BLaER1 treated with 17β-estradiol and CSF1 and Interleukin-3, amounts not matched to agents 10 nM and 100 nM (cell line): Measurements from ENCODE around the gene LRRC7.
A peak's percentile ranks its signal among the peaks of the same experiment; 100 is the strongest.

ENCODE experiments used
- H3K27ac ChIP-seq, 11 experiments: shearing (Covaris generic); formaldehyde crosslinking; 2 replicates each; pipeline ENCODE4 v1.8.1; 2022
- H3K27me3 ChIP-seq, 11 experiments: shearing (Covaris generic); formaldehyde crosslinking; 2 replicates each; pipeline ENCODE4 v1.8.1; 2022
- H3K36me3 ChIP-seq, 11 experiments: shearing (Covaris generic); formaldehyde crosslinking; 2 replicates each; pipeline ENCODE4 v1.8.1; 2022
- H3K4me1 ChIP-seq, 10 experiments: shearing (Covaris generic); formaldehyde crosslinking; 2 replicates each; pipeline ENCODE4 v1.8.1; 2022
- H3K4me2 ChIP-seq, 11 experiments: shearing (Covaris generic); formaldehyde crosslinking; 2 replicates each; pipeline ENCODE4 v1.8.1; 2022
- H3K4me3 ChIP-seq, 10 experiments: shearing (Covaris generic); formaldehyde crosslinking; 2 replicates each; pipeline ENCODE4 v1.8.1; 2022
- H3K9ac ChIP-seq, 11 experiments: shearing (Covaris generic); formaldehyde crosslinking; 2 replicates each; pipeline ENCODE4 v1.8.1; 2022
- H3K9me3 ChIP-seq, 11 experiments: shearing (Covaris generic); formaldehyde crosslinking; replicated peaks in 1 of 11; 2 replicates each; pipeline ENCODE4 v1.8.1; 2022
- H4K20me1 ChIP-seq, 11 experiments: shearing (Covaris generic); formaldehyde crosslinking; 2 replicates each; pipeline ENCODE4 v1.8.1; 2022
- Cebpa-rat ChIP-seq, 11 experiments: shearing (Covaris generic); IDR thresholded peaks; 2 replicates each; pipeline ENCODE4 v1.8.1; 2022

Gene LRRC7

GRCh38 chr1:69776555-69776954, 208.8 kb downstream of the LRRC7 start:
- no peak overlapping the region for H3K27ac ChIP-seq
- no peak overlapping the region for H3K9ac ChIP-seq
- H3K4me3 ChIP-seq = no peak overlapping the region
- no peak overlapping the region for H3K4me2 ChIP-seq
- H3K27me3 ChIP-seq = no peaks in the 10 kb centered on the region
- H3K36me3 ChIP-seq = no peaks in the 10 kb centered on the region
- no peaks in the 10 kb centered on the region for H4K20me1 ChIP-seq
- TF ChIP-seq Cebpa-rat (IDR thresholded peaks at IDR 0.05) = no peak
- 0 out of 20 replicates have a peak, but pooled peaks cover 0 to 5% (median 0%) of the 10 kb centered on the region in 10 experiments for H3K4me1 ChIP-seq
- no peaks in the 10 kb centered on the region for H3K9me3 ChIP-seq

GRCh38 chr1:69777423-69777822, 209.7 kb downstream of the LRRC7 start:
- no peak for TF ChIP-seq Cebpa-rat (IDR thresholded peaks at IDR 0.05)
- no peak overlapping the region for H3K27ac ChIP-seq
- H3K36me3 ChIP-seq = no peaks in the 10 kb centered on the region
- no peak overlapping the region for H3K4me3 ChIP-seq
- no peaks in the 10 kb centered on the region for H4K20me1 ChIP-seq
- H3K9ac ChIP-seq = no peak overlapping the region
- H3K27me3 ChIP-seq = no peaks in the 10 kb centered on the region
- 0 out of 20 replicates have a peak, but pooled peaks cover 0 to 5% (median 0%) of the 10 kb centered on the region in 10 experiments for H3K4me1 ChIP-seq
- H3K4me2 ChIP-seq = no peak overlapping the region
- H3K9me3 ChIP-seq = no peaks in the 10 kb centered on the region

- Histone ChIP-seq H3K4me2 (peak overlapping the region in 1 of 11 experiments; percentile 30; a peak in 1 of 22 replicates), H3K4me3 (no peak overlapping the region), H3K9me3 (no peaks in the 10 kb centered on the region)
These were observed 210.2 kb downstream of the LRRC7 start for GRCh38 chr1:69777971-69778370.

GRCh38 chr1:69787151-69787550, 219.4 kb downstream of the LRRC7 start:
- Histone ChIP-seq H3K27me3 (no peaks in the 10 kb centered on the region), H3K27ac (no peak overlapping the region), H3K4me2 (no peak overlapping the region), H3K9me3 (no peaks in the 10 kb centered on the region), H3K9ac (no peak overlapping the region), H3K36me3 (no peaks in the 10 kb centered on the region), H3K4me1 (no peaks in the 10 kb centered on the region), H3K4me3 (no peak overlapping the region), H4K20me1 (no peaks in the 10 kb centered on the region)
- no peak for TF ChIP-seq Cebpa-rat (IDR thresholded peaks at IDR 0.05)

More at GRCh38 chr1:69777971-69778370, 210.2 kb downstream of the LRRC7 start:
- H4K20me1 ChIP-seq = no peaks in the 10 kb centered on the region
- no peak overlapping the region for H3K9ac ChIP-seq
- H3K27ac ChIP-seq = no peak overlapping the region
- TF ChIP-seq Cebpa-rat (IDR thresholded peaks at IDR 0.05) = no peak
- no peaks in the 10 kb centered on the region for H3K36me3 ChIP-seq
- no peaks in the 10 kb centered on the region for H3K27me3 ChIP-seq
- H3K4me1 ChIP-seq = 0 out of 20 replicates have a peak, but pooled peaks cover 0 to 5% (median 0%) of the 10 kb centered on the region in 10 experiments

GRCh38 chr1:69791311-69791710, 223.6 kb downstream of the LRRC7 start:
- no peaks in the 10 kb centered on the region for H3K9me3 ChIP-seq
- H3K36me3 ChIP-seq = no peaks in the 10 kb centered on the region
- H3K4me1 ChIP-seq = no peaks in the 10 kb centered on the region
- H3K27me3 ChIP-seq = no peaks in the 10 kb centered on the region
- H3K9ac ChIP-seq = no peak overlapping the region
- no peaks in the 10 kb centered on the region for H4K20me1 ChIP-seq
- H3K4me3 ChIP-seq = no peak overlapping the region
- H3K4me2 ChIP-seq = no peak overlapping the region
- no peak for TF ChIP-seq Cebpa-rat (IDR thresholded peaks at IDR 0.05)
- H3K27ac ChIP-seq = no peak overlapping the region

- no peaks in the 10 kb centered on the region for H3K4me1 ChIP-seq
- no peaks in the 10 kb centered on the region for H3K27me3 ChIP-seq
- no peak overlapping the region for H3K4me2 ChIP-seq
- no peaks in the 10 kb centered on the region for H3K9me3 ChIP-seq
- H3K36me3 ChIP-seq = no peaks in the 10 kb centered on the region
- H3K27ac ChIP-seq = no peak overlapping the region
- no peak overlapping the region for H3K9ac ChIP-seq
- no peak overlapping the region for H3K4me3 ChIP-seq
- H4K20me1 ChIP-seq = no peaks in the 10 kb centered on the region
- no peak for TF ChIP-seq Cebpa-rat (IDR thresholded peaks at IDR 0.05)
These were observed 227.1 kb downstream of the LRRC7 start for GRCh38 chr1:69794831-69795230.

GRCh38 chr1:69814926-69815325, 247.2 kb downstream of the LRRC7 start:
- Histone ChIP-seq H3K4me1 (no peaks in the 10 kb centered on the region), H3K27me3 (no peaks in the 10 kb centered on the region), H3K9me3 (no peaks in the 10 kb centered on the region), H4K20me1 (no peaks in the 10 kb centered on the region), H3K4me3 (no peak overlapping the region), H3K9ac (no peak overlapping the region), H3K36me3 (no peaks in the 10 kb centered on the region), H3K4me2 (no peak overlapping the region), H3K27ac (no peak overlapping the region)
- TF ChIP-seq Cebpa-rat (IDR thresholded peaks at IDR 0.05) = no peak

GRCh38 chr1:69824932-69825331, 257.2 kb downstream of the LRRC7 start:
- Histone ChIP-seq H3K4me1 (no peaks in the 10 kb centered on the region), H3K27me3 (no peaks in the 10 kb centered on the region), H3K4me2 (no peak overlapping the region), H3K9me3 (no peaks in the 10 kb centered on the region), H3K9ac (no peak overlapping the region), H3K27ac (no peak overlapping the region), H3K36me3 (no peaks in the 10 kb centered on the region), H4K20me1 (no peaks in the 10 kb centered on the region), H3K4me3 (no peak overlapping the region)
- no peak for TF ChIP-seq Cebpa-rat (IDR thresholded peaks at IDR 0.05)

- Histone ChIP-seq H3K36me3 (no peaks in the 10 kb centered on the region), H3K4me3 (no peak overlapping the region), H3K4me1 (no peaks in the 10 kb centered on the region), H3K27me3 (no peaks in the 10 kb centered on the region), H3K9ac (no peak overlapping the region), H3K9me3 (no peaks in the 10 kb centered on the region), H4K20me1 (no peaks in the 10 kb centered on the region), H3K27ac (no peak overlapping the region), H3K4me2 (no peak overlapping the region)
- TF ChIP-seq Cebpa-rat (IDR thresholded peaks at IDR 0.05) = no peak
These were observed 260.0 kb downstream of the LRRC7 start for GRCh38 chr1:69827732-69828131.

- H3K4me2 ChIP-seq = no peak overlapping the region
- TF ChIP-seq Cebpa-rat (IDR thresholded peaks at IDR 0.05) = no peak
- no peak overlapping the region for H3K9ac ChIP-seq
- no peak overlapping the region for H3K4me3 ChIP-seq
- H3K9me3 ChIP-seq = no peaks in the 10 kb centered on the region
- no peaks in the 10 kb centered on the region for H4K20me1 ChIP-seq
- no peak overlapping the region for H3K27ac ChIP-seq
- H3K4me1 ChIP-seq = no peaks in the 10 kb centered on the region
- no peaks in the 10 kb centered on the region for H3K27me3 ChIP-seq
- no peaks in the 10 kb centered on the region for H3K36me3 ChIP-seq
These were observed 265.8 kb downstream of the LRRC7 start for GRCh38 chr1:69833536-69833935.
